Anterior cingulate cortex (tissue), 58 donors: ENCODE measurements around the gene IGDCC3.
"Not testable (repeated sequence)": the region's sequence is repeated elsewhere in the genome, so short reads cannot be mapped to it uniquely, and the experiment has no call there.

Experiments
- DNase-seq, 58 donors: peaks; one replicate each; lab custom pipeline; 2025; lab: John Stamatoyannopoulos, UW

Gene IGDCC3

DNA sequence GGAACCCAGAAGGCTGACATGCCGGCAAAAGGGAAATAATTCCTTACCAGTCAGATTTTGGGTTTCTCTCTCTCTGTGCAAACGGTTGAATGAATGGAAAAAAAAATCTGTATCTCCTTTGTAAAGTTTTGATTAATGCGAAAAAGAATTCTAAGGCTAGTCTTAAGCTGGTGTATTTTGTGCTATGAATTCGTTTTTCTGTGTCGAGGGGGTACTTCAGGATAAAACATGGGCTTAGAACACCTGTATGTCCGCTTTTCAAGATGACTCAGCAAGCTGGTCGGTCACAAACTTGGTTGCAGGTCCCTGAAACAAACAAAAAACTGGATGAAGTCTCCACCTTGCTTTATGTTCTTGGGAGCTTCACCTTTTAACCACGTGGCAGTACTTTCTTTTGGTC, 28.5 kb downstream of the IGDCC3 start:
- DNase-seq = no peak

DNA sequence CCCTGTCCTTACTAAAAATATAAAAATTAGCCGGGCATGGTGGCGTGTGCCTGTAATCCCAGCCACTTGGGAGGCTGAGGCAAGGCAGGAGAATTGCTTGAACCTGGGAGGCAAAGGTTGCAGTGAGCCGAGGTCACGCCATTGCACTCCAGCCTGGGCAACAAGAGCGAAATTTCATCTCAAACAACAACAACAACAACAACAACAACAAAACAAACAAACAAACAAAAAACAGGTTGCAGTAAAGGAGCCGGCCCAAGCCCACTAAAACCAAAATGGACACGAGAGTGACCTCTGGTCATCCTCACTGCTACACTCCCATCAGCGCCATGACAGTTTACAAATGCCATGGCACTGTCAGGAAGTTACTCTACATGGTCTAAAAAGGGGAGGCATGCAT, 30.0 kb downstream of the IGDCC3 start:
- not testable (repeated sequence) for DNase-seq

DNA sequence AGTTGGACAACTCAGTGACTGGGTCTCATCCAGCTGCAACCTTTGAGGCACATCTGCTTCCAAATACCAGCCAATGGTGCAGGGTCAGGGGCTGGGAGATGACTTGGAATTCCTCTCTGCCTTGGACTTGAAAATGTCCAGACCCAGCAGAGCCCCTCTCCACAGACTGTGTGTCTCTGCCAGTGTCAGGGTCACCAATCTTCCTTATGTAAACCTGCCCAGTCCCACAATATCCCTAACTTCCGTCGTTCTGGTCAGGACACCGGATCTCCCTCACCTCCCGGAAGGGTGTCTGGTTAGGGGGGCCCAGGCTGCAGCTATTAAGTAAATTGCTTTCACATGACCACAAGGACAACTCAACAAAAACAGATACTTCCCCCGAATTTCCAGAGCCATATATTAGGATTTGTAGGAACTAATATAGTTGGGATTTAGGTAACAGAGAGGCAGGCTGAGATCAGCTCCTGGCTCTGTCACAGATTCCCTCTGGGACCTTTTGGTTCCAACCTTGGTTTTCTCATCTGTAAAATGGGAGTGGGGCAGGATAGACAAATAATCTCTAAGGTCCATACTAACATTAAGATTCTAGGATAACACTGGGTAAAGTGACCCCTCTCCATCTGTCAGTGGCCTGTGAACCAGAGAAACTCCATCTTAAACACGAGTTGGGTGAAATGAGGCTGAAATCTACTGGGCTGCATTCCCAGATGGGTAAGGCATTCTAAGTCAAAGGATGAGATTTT, 30.8 kb downstream of the IGDCC3 start:
- DNase-seq = no peak

DNA sequence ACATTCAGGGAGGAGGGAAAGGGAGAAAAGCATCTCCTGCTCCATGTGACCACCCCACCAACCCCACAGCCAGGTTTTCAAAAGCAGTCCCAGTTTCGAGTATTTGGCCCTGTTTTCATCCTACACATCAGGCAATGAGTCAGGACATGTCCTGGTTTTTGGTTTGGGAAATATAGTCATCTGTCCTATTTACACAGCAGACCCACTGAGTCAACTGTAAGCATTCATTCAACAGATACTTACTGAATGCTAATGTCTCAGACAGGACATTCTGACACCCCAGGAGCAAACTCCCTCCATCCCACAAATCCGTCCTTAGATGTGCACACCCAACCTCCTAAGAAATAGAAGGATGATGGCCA, 32.9 kb downstream of the IGDCC3 start:
- no peak for DNase-seq

DNA sequence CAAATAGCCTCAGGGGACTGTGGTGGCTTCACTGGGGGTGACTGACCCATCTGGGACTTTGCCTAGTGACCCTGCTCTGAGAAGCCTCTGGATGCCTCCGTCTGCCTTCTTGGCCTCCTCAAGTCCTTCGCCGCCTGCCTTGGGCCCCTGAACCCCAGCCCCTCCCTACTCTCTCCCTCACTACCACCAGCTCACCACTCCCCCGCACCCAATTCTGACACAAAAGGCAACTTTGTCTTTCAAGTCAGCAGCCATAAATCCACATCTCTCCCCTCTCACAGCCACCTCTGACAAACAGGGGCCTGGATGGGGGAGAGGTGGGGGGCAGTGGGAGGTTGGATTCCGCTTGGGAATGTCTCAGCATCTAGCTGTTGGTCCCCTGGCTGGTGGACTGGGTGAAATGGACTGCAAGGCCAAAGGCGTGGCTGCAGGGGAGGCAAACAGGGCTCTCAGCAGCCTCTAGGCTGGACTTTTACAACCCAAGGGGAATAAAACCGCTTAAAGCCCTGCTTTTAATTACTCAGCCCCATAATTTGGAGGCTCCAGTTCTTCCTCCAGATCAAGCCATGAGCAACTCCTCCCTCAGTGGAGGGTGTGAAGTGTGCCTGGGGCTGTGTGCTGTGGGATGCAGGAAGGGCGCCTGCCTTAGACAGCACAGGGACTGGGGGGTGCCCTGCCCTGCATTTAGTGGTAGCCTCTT, 33.4 kb downstream of the IGDCC3 start:
- DNase-seq = no peak

DNA sequence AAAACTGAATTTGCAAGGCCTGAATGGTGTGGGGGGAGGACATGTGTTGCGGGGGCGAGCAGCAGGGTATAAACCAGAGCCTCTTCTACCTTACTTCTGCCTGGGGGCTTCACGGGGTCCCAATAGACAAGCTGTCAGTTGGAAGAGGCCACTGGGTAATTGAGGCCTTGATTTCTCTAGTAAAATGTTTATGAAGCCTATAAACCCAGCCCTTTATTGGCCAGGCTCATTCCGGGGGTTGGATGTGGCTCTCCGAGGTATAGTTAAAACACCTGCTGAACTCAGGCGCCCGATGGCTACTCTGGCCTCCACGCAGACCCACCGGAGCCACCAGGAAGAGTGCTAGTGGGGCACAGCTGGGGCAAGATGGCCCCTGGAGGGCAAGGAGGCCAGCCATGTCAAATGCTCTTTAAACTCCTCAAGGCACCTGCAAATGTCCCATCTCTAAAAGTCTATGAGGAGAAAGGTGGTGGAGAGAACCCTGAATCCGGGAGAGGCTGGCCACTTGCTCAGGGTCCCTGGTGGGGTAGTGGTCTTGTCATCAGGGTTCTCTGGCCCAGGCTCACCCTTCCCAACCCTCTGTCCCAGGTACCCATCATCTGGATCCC, 34.3 kb downstream of the IGDCC3 start:
- DNase-seq = no peak

DNA sequence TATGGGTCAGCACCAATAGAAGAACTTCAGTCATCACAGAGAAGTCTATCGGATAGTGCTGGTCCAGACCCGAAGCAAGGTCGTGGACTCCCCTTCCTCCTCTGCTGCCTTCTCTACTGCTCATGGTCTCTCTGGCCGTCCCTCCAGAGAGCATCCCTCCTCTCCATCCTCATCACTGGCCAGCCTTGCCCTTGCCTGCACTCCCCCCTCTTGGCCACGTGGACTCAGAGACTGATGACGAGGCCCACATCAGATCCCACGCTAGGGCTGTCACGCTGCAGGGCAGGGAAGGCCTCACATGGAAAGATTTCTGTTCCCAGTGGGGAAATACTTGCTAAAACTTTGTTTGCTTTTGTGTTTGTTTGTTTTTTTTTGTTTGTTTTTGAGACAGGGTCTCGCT, 35.3 kb downstream of the IGDCC3 start:
- no peak for DNase-seq

DNA sequence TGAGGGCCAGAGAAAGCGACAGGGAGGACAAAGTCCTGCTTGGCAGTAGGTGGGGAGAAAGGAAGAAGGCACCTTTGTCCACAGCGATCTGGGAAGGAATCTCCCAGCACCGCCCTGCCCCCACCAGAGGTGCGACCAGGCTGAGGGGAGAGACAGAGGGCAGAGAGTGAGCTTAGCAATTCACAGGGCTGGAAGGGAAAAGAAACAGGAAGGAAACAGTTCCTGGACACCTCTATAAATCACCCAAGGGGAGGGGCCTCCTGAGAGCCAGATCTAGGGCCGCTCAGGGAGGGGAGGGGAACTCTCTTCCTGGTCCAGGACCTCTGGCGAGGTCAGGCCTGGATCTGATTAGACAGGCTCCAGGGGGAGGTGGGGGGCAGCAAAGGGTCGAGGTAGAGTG, 37.9 kb downstream of the IGDCC3 start:
- no peak for DNase-seq

DNA sequence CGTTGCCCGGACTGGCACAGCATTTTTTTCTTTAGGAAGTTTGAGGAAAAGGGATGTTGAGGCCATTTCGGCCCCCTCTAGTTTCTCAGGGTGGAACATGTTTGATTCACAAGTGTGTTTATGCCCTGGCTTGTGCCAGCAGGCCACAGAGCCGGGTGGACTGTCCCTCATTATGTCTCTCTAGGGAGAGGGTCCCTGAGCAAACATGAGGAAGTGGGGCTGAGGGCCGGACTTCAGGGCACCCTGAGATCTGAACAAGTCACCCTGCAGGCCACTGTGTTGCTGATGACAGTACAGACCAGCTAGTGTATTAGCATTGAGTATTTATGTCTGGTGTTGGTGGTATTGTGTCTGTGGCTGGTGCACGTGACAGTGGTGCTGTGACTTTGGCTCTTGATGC, 38.4 kb downstream of the IGDCC3 start:
- no peak for DNase-seq

DNA sequence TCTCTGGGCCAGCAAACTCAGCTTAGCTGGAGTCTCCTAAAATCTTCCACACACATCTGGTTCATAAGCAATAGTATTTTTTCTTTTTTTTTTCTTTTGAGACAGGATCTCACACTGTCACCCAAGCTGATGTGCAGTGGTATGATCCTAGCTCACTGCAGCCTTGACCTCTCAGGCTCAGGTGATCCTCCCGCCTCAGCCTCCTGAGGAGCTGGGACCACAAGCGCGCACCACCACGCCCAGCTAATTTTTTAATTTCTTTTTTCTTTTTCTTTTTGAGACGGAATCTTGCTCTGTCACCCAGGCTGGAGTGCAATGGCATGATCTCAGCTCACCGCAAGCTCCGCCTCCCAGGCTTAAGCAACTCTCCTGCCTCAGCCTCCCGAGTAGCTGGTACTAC, 39.0 kb downstream of the IGDCC3 start:
- no peak for DNase-seq

DNA sequence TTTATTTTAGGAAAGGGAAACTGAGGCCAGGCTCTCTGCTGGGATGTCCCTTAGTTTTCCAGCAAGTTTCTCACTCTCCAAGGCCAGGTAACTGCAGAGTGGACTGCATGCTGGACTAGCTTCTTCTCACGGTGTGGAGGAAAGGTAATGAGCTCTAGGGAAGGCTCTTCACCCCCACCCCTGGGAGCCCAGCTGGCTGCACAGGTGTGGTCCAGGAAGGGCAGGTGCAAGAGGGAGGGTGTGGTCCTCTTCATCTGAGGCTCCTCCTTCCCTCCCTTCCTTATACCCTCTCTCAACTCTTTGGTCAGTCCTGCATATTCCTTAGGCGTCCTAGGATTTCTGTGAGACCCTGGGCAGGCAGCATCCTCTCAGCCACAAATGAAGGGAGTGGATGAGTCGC, 39.4 kb downstream of the IGDCC3 start:
- no peak for DNase-seq

DNA sequence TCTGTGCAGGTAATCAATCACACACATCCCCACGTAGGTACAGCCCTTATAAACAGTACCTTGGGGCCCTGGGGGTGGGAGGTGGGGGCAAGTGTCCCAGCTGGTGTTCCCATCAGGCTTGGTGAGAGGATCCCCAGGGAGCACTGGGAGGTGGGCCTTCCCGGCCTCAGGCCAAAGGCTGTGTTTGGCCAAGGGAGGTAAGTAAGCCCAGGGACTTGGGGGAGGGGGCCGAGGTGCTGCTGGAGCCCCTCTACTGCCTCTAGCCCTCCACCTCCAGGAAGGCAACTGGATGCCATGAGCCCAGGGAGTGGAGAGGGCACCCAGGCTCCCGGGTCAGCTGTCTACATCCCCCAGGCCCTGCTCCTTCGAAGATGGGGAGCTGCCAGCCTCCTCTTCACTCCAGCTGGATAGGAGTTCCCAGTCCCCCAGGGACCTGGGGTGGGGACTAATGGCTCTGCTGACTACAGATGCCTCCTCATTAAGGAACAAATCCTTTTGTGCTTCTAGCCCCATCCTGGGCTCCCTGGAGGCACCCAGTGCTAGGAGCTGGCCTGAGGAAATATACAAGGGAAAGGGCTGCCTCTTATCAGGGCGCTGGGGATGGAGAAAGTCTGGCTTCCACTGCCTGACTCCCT, 40.2 kb downstream of the IGDCC3 start:
- no peak for DNase-seq

DNA sequence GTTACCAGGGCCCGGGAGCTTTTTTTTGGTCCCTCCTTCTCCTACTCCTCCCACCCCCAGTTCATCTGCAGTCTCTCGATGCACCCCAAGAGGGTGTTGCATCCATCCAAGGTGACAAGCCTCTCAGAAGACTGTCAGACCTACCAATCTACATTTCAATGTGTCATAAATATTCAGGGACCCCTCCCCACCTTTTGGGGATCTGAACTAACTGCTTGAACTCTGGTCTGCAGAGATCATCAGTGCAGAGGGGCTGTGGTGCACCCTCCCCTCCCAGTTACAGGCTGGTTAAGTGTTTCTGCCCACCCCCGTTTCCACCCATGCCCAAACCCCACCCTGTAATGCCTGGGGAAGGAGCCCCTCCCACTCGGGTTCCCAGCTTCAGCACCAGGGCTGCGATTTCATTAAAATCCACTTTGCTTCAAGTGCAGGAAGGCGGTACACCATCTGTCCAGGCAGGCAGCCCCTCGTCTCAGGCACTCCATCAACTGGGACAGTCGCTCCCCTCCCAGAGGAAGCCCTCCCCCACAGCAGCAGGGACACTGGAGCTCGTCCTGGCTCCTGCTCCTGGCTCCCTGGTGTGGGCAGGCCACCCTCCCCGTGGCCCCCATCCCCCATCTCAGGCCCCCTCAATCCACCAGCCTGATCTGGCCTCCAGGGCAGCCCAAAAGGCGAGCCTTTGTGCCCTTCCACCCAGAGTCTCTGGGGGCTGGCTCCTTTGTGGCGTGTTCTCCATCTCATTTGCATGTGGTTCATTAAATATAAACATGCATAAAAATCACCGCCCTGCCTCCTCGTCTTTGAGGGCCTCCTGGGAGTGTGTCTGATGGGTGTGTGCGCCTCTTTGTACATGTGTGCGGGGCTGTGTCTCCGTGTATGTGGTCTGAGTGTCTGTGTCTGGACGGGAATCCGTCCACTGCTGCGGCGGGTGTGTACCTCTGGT, 41.0 kb downstream of the IGDCC3 start:
- DNase-seq = no peak

DNA sequence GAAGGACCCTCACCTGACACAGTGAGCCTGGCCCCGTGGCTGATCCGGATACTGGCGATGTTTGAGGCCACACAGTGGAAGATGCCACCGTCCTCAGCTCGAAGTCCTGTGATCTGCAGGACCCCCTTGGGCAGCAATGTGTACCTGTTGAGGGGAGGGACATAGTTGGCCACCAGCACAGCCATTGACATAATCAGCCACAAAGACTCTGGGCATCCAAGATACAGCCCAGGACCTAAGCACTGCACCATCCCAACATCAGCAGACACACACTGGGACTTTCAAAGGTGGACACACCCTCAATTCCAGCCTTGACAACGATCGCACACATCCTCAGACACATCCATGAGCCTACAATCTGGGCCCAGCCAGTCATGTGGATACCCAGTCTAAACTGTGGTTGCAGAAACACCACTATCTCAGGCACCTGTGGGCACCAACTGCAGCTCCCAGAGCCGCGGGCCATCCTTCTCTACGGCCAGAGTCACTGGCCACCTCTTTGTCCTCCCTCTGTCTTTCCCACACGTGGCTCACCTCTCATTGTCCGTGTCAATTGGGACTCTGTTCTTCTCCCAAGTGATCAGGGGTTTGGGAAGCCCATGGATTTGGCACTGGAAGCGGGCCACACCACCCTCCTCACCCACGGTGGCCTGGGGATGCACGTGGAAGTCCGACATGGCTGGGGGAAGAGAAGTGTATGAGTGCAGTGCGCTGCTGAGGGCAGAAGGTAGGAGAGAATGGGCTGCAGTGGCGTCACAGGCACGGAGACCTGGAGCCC, 42.3 kb downstream of the IGDCC3 start:
- DNase-seq = no peak

DNA sequence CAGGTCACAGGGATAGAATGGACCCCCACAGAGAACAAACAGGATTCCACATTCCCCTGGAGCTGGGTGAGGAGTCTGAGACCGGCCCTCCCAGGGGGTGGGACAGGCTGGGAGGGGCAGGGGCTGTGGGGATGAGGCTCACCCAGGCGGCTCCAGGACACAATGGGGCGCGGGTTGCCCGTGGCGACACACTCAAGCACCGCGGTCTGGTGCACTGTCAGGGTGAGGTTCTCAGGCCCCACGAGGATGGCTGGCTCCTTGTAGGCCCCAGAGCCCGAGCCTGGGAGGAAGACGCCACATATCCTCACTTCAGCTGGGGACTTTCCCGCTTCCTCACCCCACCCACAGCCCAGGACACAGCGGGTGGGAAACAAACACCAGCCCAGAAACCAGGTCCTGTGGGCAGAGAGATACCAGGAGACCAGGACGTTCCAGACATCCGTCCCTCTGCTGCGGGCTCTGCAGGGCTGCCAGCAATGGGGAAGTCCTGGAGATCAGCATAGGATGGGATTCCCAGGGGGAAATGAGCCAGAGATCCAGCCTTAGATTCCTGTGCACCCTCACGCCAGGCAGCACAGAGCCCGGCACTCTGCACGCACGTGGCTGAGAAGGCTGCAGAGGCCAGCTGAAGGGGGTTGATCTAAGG, 43.1 kb downstream of the IGDCC3 start:
- no peak for DNase-seq

DNA sequence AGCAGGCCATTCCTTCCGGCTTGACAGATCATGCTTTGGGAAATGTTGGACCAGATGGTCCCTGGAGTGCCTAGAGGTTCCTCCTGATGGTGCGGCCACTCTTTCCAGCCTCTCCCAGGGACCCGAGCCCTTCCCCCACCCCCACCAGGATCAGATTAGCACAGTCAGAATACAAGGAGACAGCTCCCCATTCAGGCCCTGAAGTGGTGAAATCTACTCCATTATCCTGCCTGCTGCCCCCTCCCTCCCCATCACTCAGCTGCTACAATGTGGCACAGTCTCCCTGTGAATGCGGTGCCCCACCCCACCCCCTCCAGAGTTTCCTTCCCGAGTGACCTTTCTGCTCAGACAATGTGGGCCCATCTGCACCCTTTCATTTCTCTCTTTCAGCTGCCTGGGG, 43.9 kb downstream of the IGDCC3 start:
- DNase-seq = no peak

DNA sequence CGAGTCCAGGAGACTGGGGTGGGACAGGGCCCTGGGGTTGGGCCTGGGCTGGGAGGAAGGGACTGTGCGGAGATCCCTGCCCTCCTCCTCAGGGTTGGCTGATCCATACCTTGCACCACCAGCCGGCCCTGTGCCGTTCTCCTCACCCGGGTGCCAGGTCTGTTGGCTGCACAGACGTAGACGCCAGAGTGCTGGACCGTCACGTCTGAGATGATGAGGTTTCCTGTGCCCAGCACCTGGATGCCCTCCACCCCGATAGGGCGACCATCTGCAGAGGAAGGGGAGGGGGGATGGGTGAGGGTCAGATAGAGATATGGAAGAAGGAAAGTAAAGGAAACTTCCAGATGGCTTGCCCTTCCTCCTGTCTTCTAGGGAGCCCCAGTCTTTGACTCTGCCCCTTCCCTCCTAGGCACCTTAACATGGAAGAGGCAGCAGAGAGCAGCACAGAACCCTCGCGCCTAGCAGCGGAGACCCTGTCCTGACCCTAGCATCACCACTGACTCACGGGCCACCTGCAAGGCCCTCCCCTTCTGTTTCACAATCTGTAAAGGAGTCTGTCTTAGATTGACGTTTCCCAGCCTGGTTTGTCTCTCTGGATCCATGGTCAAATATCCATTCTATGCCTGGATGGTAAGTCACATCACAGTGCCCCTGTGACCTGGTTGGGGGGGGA, 44.5 kb downstream of the IGDCC3 start:
- DNase-seq = no peak

DNA sequence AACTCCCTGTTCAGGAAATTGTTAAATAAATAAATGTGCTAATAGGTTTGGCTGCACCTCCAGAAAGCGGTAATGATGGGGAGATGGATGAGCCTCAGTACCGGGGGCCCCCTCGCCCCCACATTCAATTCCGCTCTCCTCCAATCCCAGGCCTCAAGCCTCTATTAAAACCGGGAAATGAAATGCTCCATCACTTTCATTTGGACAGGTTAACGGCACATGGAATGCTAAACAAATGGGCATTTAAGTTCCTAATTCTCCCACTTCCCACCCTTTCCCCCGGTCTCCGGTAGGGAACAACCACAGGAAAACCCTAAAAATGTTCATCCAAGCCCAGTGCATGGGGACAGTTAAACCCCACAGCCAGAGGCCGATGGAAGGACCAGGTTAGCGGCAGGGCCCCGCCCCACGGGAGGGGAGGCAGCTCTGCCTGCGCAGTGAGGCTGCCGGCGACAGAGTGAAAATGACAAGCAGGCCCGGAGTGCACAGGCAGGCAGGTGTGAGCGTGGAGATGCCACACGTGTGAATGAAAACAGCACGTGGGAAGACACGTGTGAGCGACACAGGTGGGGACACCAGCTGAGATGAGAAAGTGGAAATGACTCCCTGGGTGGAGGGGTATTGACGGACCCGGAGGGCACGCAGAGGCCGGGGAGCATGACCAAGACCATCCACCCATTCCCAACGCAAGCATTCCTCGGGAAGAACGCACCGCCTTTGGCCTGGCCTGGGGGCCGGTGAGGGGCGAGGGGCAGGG, 45.2 kb downstream of the IGDCC3 start:
- DNase-seq = no peak
